ENCODE measurements around the gene CPVL.

The CPVL gene

GRCh38 chr7:29131678-29132077 lies 14.7 kb downstream of the CPVL start:
- no peak overlapping the region for H3K4me3 ChIP-seq (ENCODE audit: low read length)
- no peak overlapping the region for H3K9ac ChIP-seq (ENCODE audit: low read length)
- no peaks in the 10 kb centered on the region for H3K4me1 ChIP-seq (ENCODE audit: control insufficient read depth, insufficient read depth, low read length)
- no peaks in the 10 kb centered on the region for H3K36me3 ChIP-seq (ENCODE audit: control insufficient read depth, insufficient read depth, low read length)
- no peaks in the 10 kb centered on the region for H3K27me3 ChIP-seq (ENCODE audit: control insufficient read depth, insufficient read depth, low read length)
- H3K9me3 ChIP-seq (ENCODE audit: control insufficient read depth, low read length): no peaks in the 10 kb centered on the region

GRCh38 chr7:29130096-29130495 lies 16.2 kb downstream of the CPVL start:
- no peaks in the 10 kb centered on the region for H3K9me3 ChIP-seq (ENCODE audit: control insufficient read depth, low read length)
- H3K27me3 ChIP-seq (ENCODE audit: control insufficient read depth, insufficient read depth, low read length): no peaks in the 10 kb centered on the region
- no peaks in the 10 kb centered on the region for H3K4me1 ChIP-seq (ENCODE audit: control insufficient read depth, insufficient read depth, low read length)
- H3K36me3 ChIP-seq (ENCODE audit: control insufficient read depth, insufficient read depth, low read length): no peaks in the 10 kb centered on the region
- no peak overlapping the region for H3K9ac ChIP-seq (ENCODE audit: low read length)
- no peak overlapping the region for H3K4me3 ChIP-seq (ENCODE audit: low read length)

GRCh38 chr7:29127527-29127926 lies 18.8 kb downstream of the CPVL start:
- Histone ChIP-seq H3K27me3 (ENCODE audit: control insufficient read depth, insufficient read depth, low read length) (no peaks in the 10 kb centered on the region), H3K9me3 (ENCODE audit: control insufficient read depth, low read length) (no peaks in the 10 kb centered on the region), H3K9ac (ENCODE audit: low read length) (no peak overlapping the region), H3K4me3 (ENCODE audit: low read length) (no peak overlapping the region), H3K4me1 (ENCODE audit: control insufficient read depth, insufficient read depth, low read length) (no peaks in the 10 kb centered on the region), H3K36me3 (ENCODE audit: control insufficient read depth, insufficient read depth, low read length) (no peaks in the 10 kb centered on the region)

GRCh38 chr7:29126804-29127203 lies 19.5 kb downstream of the CPVL start:
- Histone ChIP-seq H3K9me3 (ENCODE audit: control insufficient read depth, low read length) (no peaks in the 10 kb centered on the region), H3K4me1 (ENCODE audit: control insufficient read depth, insufficient read depth, low read length) (no peaks in the 10 kb centered on the region), H3K36me3 (ENCODE audit: control insufficient read depth, insufficient read depth, low read length) (no peaks in the 10 kb centered on the region), H3K4me3 (ENCODE audit: low read length) (no peak overlapping the region), H3K27me3 (ENCODE audit: control insufficient read depth, insufficient read depth, low read length) (no peaks in the 10 kb centered on the region), H3K9ac (ENCODE audit: low read length) (no peak overlapping the region)

GRCh38 chr7:29123626-29124190 lies 22.6 kb downstream of the CPVL start:
- Histone ChIP-seq H3K4me3 (ENCODE audit: low read length) (no peak overlapping the region), H3K9me3 (ENCODE audit: control insufficient read depth, low read length) (no peaks in the 10 kb centered on the region), H3K4me1 (ENCODE audit: control insufficient read depth, insufficient read depth, low read length) (no peaks in the 10 kb centered on the region), H3K36me3 (ENCODE audit: control insufficient read depth, insufficient read depth, low read length) (no peaks in the 10 kb centered on the region), H3K9ac (ENCODE audit: low read length) (no peak overlapping the region), H3K27me3 (ENCODE audit: control insufficient read depth, insufficient read depth, low read length) (no peaks in the 10 kb centered on the region)

- no peak overlapping the region for H3K9ac ChIP-seq (ENCODE audit: low read length)
- H3K9me3 ChIP-seq (ENCODE audit: control insufficient read depth, low read length): no peaks in the 10 kb centered on the region
- no peaks in the 10 kb centered on the region for H3K4me1 ChIP-seq (ENCODE audit: control insufficient read depth, insufficient read depth, low read length)
- no peaks in the 10 kb centered on the region for H3K36me3 ChIP-seq (ENCODE audit: control insufficient read depth, insufficient read depth, low read length)
- no peak overlapping the region for H3K4me3 ChIP-seq (ENCODE audit: low read length)
- no peaks in the 10 kb centered on the region for H3K27me3 ChIP-seq (ENCODE audit: control insufficient read depth, insufficient read depth, low read length)
Measured at GRCh38 chr7:29122759-29123158, 23.6 kb downstream of the CPVL start.

GRCh38 chr7:29122081-29122480 lies 24.3 kb downstream of the CPVL start:
- Histone ChIP-seq H3K27me3 (ENCODE audit: control insufficient read depth, insufficient read depth, low read length) (no peaks in the 10 kb centered on the region), H3K9ac (ENCODE audit: low read length) (no peak overlapping the region), H3K4me1 (ENCODE audit: control insufficient read depth, insufficient read depth, low read length) (no peaks in the 10 kb centered on the region), H3K9me3 (ENCODE audit: control insufficient read depth, low read length) (no peaks in the 10 kb centered on the region), H3K36me3 (ENCODE audit: control insufficient read depth, insufficient read depth, low read length) (no peaks in the 10 kb centered on the region), H3K4me3 (ENCODE audit: low read length) (no peak overlapping the region)

- Histone ChIP-seq H3K9me3 (ENCODE audit: control insufficient read depth, low read length) (no peaks in the 10 kb centered on the region), H3K4me1 (ENCODE audit: control insufficient read depth, insufficient read depth, low read length) (peaks cover 6% of the 10 kb centered on the region), H3K4me3 (ENCODE audit: low read length) (no peak overlapping the region), H3K27me3 (ENCODE audit: control insufficient read depth, insufficient read depth, low read length) (no peaks in the 10 kb centered on the region), H3K9ac (ENCODE audit: low read length) (no peak overlapping the region), H3K36me3 (ENCODE audit: control insufficient read depth, insufficient read depth, low read length) (no peaks in the 10 kb centered on the region)
Measured at GRCh38 chr7:29120955-29121354, 25.4 kb downstream of the CPVL start.

- H3K36me3 ChIP-seq (ENCODE audit: control insufficient read depth, insufficient read depth, low read length): no peaks in the 10 kb centered on the region
- H3K4me1 ChIP-seq (ENCODE audit: control insufficient read depth, insufficient read depth, low read length): peaks cover 6% of the 10 kb centered on the region
- no peak overlapping the region for H3K4me3 ChIP-seq (ENCODE audit: low read length)
Measured at GRCh38 chr7:29119538-29119937, 26.8 kb downstream of the CPVL start.

GRCh38 chr7:29116361-29117200 lies 29.8 kb downstream of the CPVL start:
- H3K4me3 ChIP-seq (ENCODE audit: low read length): no peak overlapping the region
- no peak overlapping the region for H3K9ac ChIP-seq (ENCODE audit: low read length)
- H3K9me3 ChIP-seq (ENCODE audit: control insufficient read depth, low read length): no peaks in the 10 kb centered on the region
- H3K27me3 ChIP-seq (ENCODE audit: control insufficient read depth, insufficient read depth, low read length): no peaks in the 10 kb centered on the region
- H3K4me1 ChIP-seq (ENCODE audit: control insufficient read depth, insufficient read depth, low read length): peaks cover 6% of the 10 kb centered on the region
- no peaks in the 10 kb centered on the region for H3K36me3 ChIP-seq (ENCODE audit: control insufficient read depth, insufficient read depth, low read length)

More at GRCh38 chr7:29119538-29119937, 26.8 kb downstream of the CPVL start:
- Histone ChIP-seq H3K27me3 (ENCODE audit: control insufficient read depth, insufficient read depth, low read length) (no peaks in the 10 kb centered on the region), H3K9ac (ENCODE audit: low read length) (no peak overlapping the region), H3K9me3 (ENCODE audit: control insufficient read depth, low read length) (no peaks in the 10 kb centered on the region)

GRCh38 chr7:29115753-29116152 lies 30.6 kb downstream of the CPVL start:
- Histone ChIP-seq H3K36me3 (ENCODE audit: control insufficient read depth, insufficient read depth, low read length) (no peaks in the 10 kb centered on the region), H3K27me3 (ENCODE audit: control insufficient read depth, insufficient read depth, low read length) (no peaks in the 10 kb centered on the region), H3K4me3 (ENCODE audit: low read length) (no peak overlapping the region), H3K9me3 (ENCODE audit: control insufficient read depth, low read length) (no peaks in the 10 kb centered on the region), H3K9ac (ENCODE audit: low read length) (no peak overlapping the region), H3K4me1 (ENCODE audit: control insufficient read depth, insufficient read depth, low read length) (peaks cover 6% of the 10 kb centered on the region)

- H3K36me3 ChIP-seq (ENCODE audit: control insufficient read depth, insufficient read depth, low read length): no peaks in the 10 kb centered on the region
- H3K4me1 ChIP-seq (ENCODE audit: control insufficient read depth, insufficient read depth, low read length): peaks cover 6% of the 10 kb centered on the region
- no peaks in the 10 kb centered on the region for H3K27me3 ChIP-seq (ENCODE audit: control insufficient read depth, insufficient read depth, low read length)
- no peaks in the 10 kb centered on the region for H3K9me3 ChIP-seq (ENCODE audit: control insufficient read depth, low read length)
- no peak overlapping the region for H3K9ac ChIP-seq (ENCODE audit: low read length)
- no peak overlapping the region for H3K4me3 ChIP-seq (ENCODE audit: low read length)
Measured at GRCh38 chr7:29115130-29115687, 31.1 kb downstream of the CPVL start.

Data from mucosa of stomach (tissue), 1 donor.